A673 (cell line): ENCODE results near the gene OR11G2.

Source experiments
- CTCF ChIP-seq: fragments of 300-800, 200-600 bp; sonication (generic); conservative IDR thresholded peaks from 2 replicates; pipeline ENCODE4 v1.5.1; 2017; ENCODE audit warnings: low read depth, mild to moderate bottlenecking, antibody characterized with exemption, low read length, moderate library complexity, mixed read lengths
- EZH2 ChIP-seq: fragments of 200-600 bp; sonication (generic); IDR thresholded peaks from 2 replicates; pipeline ENCODE4 v1.6.1; 2017; ENCODE audit warnings: borderline replicate concordance, low read depth, mild to moderate bottlenecking, mixed read lengths, antibody characterized with exemption, low read length; ENCODE audit not compliant: poor library complexity, severe bottlenecking

GRCh38 chr14:20247646-20248246 is 57.0 kb downstream of the OR11G2 start:
- peak; percentile 30; the same call in 1 of the 2 replicates for TF ChIP-seq CTCF
- TF ChIP-seq EZH2: no peak
